KMS-11 (cell line): ENCODE data around the gene ZBTB24.

Source experiments
- H2AFZ ChIP-seq: fragments of 200-600 bp; sonication (generic); 2 replicates; pipeline ENCODE4 v1.6.1; 2016; ENCODE audit warnings: antibody characterized with exemption, mixed run types, low read depth
- H3K27ac ChIP-seq: fragments of 200-600 bp; sonication (generic); 2 replicates; pipeline ENCODE4 v1.6.1; 2016; ENCODE audit warnings: mild to moderate bottlenecking, mixed run types
- H3K27me3 ChIP-seq: fragments of 200-600 bp; sonication (generic); 2 replicates; pipeline ENCODE4 v1.6.1; 2017; ENCODE audit warnings: mild to moderate bottlenecking, low read depth, mixed run types, moderate library complexity; ENCODE audit not compliant: insufficient read depth
- H3K36me3 ChIP-seq: fragments of 200-600 bp; sonication (generic); 2 replicates; pipeline ENCODE4 v1.6.1; 2017; ENCODE audit warnings: mild to moderate bottlenecking, mixed run types; ENCODE audit not compliant: insufficient read depth
- H3K4me1 ChIP-seq: fragments of 200-600 bp; sonication (generic); 2 replicates; pipeline ENCODE4 v1.6.1; 2016; ENCODE audit warnings: mild to moderate bottlenecking, low read depth, mixed run types; ENCODE audit not compliant: poor library complexity, severe bottlenecking
- H3K4me2 ChIP-seq: fragments of 200-600 bp; sonication (generic); 2 replicates; pipeline ENCODE4 v1.7.0; 2016; ENCODE audit warnings: mild to moderate bottlenecking, mixed run types
- H3K4me3 ChIP-seq: fragments of 200-600 bp; sonication (generic); IDR thresholded peaks from 2 replicates; pipeline ENCODE4 v1.6.1; 2017; ENCODE audit warnings: low read depth, low read length, mixed read lengths; ENCODE audit not compliant: insufficient read depth
- H3K79me2 ChIP-seq: fragments of 200-600 bp; sonication (generic); 2 replicates; pipeline ENCODE4 v1.6.1; 2016; ENCODE audit warnings: low read depth, mixed run types; ENCODE audit not compliant: insufficient read depth
- H3K9ac ChIP-seq: fragments of 200-600 bp; sonication (generic); 2 replicates; pipeline ENCODE4 v1.6.1; 2016; ENCODE audit warnings: mild to moderate bottlenecking, mixed run types
- H4K20me1 ChIP-seq: fragments of 200-600 bp; sonication (generic); 2 replicates; pipeline ENCODE4 v1.6.1; 2016; ENCODE audit warnings: mild to moderate bottlenecking, mixed run types; ENCODE audit not compliant: insufficient read depth
- CTCF ChIP-seq: fragments of 200-600 bp; sonication (generic); conservative IDR thresholded peaks from 2 replicates; pipeline ENCODE4 v1.6.1; 2017; ENCODE audit warnings: low read depth, mild to moderate bottlenecking, antibody characterized with exemption, low read length, moderate library complexity, mixed read lengths

ZBTB24 gene

DNA sequence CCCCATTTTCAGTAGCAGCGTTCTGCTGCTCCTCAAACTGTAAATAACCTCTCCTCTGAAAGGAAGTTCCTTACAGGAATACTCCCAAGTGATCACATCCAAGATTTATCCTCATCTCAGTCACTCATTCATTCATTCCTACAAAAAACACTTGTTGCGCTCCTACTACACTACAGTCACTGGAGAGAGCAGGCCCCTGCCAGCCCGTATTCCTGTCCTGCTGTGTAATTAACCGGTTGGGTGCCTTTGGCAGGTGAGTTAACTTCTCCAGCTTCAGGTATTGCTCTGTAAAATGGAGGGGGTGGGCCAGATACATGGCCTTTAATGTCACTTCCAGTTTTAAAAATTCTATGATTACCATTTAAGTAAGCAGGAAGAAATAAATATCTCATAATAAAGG, 15.0 kb upstream of the ZBTB24 start:
- no peak overlapping the region for H3K4me3 ChIP-seq
- no peaks in the 10 kb centered on the region for H4K20me1 ChIP-seq

DNA sequence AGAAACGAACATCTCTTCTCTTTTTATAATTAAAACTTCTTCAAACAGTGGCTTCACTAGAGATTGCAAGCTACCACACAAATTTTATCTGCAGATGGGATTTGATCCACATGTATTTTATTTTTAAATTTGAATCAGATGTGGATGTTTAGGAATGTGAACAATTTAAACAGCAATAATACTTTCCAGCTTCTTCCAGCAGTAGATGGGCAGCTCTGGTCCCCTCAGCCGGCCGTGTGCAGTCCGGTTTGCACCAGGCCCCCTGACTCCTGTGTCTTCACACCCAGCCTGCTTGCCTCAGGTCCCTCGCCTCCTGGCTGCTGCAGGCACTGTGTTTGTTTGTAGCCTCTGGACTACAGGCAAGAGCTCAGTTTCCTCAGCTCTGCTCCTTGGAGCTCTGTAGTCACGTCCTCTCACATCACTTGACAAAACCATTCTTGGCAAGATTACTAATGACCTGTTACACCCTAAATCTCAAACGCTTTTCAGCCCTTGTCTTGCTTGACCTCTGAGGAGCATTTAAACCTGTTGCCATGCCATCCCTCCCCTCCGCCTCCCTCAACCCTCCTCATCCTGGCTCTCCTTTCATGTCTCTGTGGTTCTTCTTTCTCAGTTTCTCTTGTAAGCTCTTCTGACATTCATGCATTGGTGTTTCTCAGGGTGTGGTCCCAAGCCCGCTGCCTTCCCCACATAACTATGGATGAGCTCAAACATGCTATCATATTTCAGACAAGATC, 13.2 kb upstream of the ZBTB24 start:
- TF ChIP-seq CTCF = no peak
- H3K4me2 ChIP-seq = no peak overlapping the region
- no peaks in the 10 kb centered on the region for H3K27me3 ChIP-seq
- peaks cover 15% of the 10 kb centered on the region for H3K4me1 ChIP-seq
- H2AFZ ChIP-seq = no peak overlapping the region
- no peaks in the 10 kb centered on the region for H3K79me2 ChIP-seq
- H3K36me3 ChIP-seq = no peaks in the 10 kb centered on the region; the same call in 1 of the 2 replicates
- H3K9ac ChIP-seq = no peak overlapping the region
- H4K20me1 ChIP-seq = no peaks in the 10 kb centered on the region
- no peak overlapping the region for H3K27ac ChIP-seq
- no peak overlapping the region for H3K4me3 ChIP-seq

More for the DNA sequence above, 15.0 kb upstream of the ZBTB24 start:
- Histone ChIP-seq H3K27ac (no peak overlapping the region), H3K27me3 (no peaks in the 10 kb centered on the region), H2AFZ (no peak overlapping the region), H3K36me3 (no peaks in the 10 kb centered on the region; the same call in 1 of the 2 replicates), H3K4me2 (no peak overlapping the region), H3K4me1 (no peaks in the 10 kb centered on the region), H3K9ac (no peak overlapping the region), H3K79me2 (no peaks in the 10 kb centered on the region)
- TF ChIP-seq CTCF = no peak

GRCh38 chr6:109493865-109494264, 10.8 kb upstream of the ZBTB24 start:
- H4K20me1 ChIP-seq = no peaks in the 10 kb centered on the region

GRCh38 chr6:109491207-109491938, 8.4 kb upstream of the ZBTB24 start:
- peak overlapping the region; percentile 75 for H2AFZ ChIP-seq
- H4K20me1 ChIP-seq = no peaks in the 10 kb centered on the region
- H3K4me2 ChIP-seq = peak overlapping the region; percentile 74

More at GRCh38 chr6:109493865-109494264, 10.8 kb upstream of the ZBTB24 start:
- no peaks in the 10 kb centered on the region; the same call in 1 of the 2 replicates for H3K36me3 ChIP-seq
- no peak overlapping the region for H3K27ac ChIP-seq
- H2AFZ ChIP-seq = no peak overlapping the region
- H3K4me3 ChIP-seq = no peak overlapping the region
- H3K9ac ChIP-seq = no peak overlapping the region
- no peak for TF ChIP-seq CTCF
- no peak overlapping the region for H3K4me2 ChIP-seq
- no peaks in the 10 kb centered on the region for H3K27me3 ChIP-seq
- H3K4me1 ChIP-seq = peaks cover 31% of the 10 kb centered on the region
- H3K79me2 ChIP-seq = no peaks in the 10 kb centered on the region

More at GRCh38 chr6:109491207-109491938, 8.4 kb upstream of the ZBTB24 start:
- Histone ChIP-seq H3K36me3 (no peaks in the 10 kb centered on the region; the same call in 1 of the 2 replicates), H3K27ac (peak overlapping the region; percentile 82), H3K4me1 (peaks cover 31% of the 10 kb centered on the region), H3K79me2 (no peaks in the 10 kb centered on the region), H3K4me3 (no peak overlapping the region), H3K9ac (peak overlapping the region; percentile 46; the same call in 1 of the 2 replicates), H3K27me3 (no peaks in the 10 kb centered on the region)
- no peak for TF ChIP-seq CTCF
